GM12892 (cell line): ENCODE results near the gene CYP19A1.

ENCODE experiments used
- POLR2A ChIP-seq: IDR thresholded peaks from 2 replicates; pipeline ENCODE4 v1.6.1; 2011; ENCODE audit warnings: low read depth, low read length, control low read depth
- POLR2AphosphoS5 ChIP-seq: IDR thresholded peaks from 2 replicates; pipeline ENCODE4 v1.6.1; 2011; ENCODE audit warnings: low read depth, low read length, control low read depth

GRCh38 chr15:51223771-51224229 is 114.6 kb downstream of the CYP19A1 start:
- TF ChIP-seq POLR2AphosphoS5 (no peak), POLR2A (no peak)
